Effector memory CD8-positive, alpha-beta T cell (primary cell): ENCODE measurements around the gene KDM5C.

Experiments used
- ATAC-seq: fragments of 150-1000 bp; cut with Tn5 transposase; replicated peaks from 2 replicates; pipeline ENCODE4 v1.10.0; 2021; ENCODE audit warnings: mild to moderate bottlenecking, moderate library complexity
- DNase-seq, 3 experiments: peaks; one replicate each; pipeline ENCODE4 v3.0.0; 2021
- H3K27ac Mint-ChIP-seq, 2 donors: one replicate each; pipeline ENCODE4 v1.8.0; 2022; ENCODE audit warnings: mild to moderate bottlenecking in 2 of 2, mixed read lengths in 2 of 2, moderate library complexity in 2 of 2
- H3K27me3 Mint-ChIP-seq, 2 donors: one replicate each; pipeline ENCODE4 v1.8.0; 2022; ENCODE audit warnings: mixed read lengths in 2 of 2
- H3K36me3 Mint-ChIP-seq: one replicate; pipeline ENCODE4 v1.8.0; 2022; ENCODE audit warnings: mild to moderate bottlenecking, moderate library complexity, mixed read lengths; ENCODE audit not compliant: insufficient read depth
- H3K4me1 Mint-ChIP-seq, 2 donors: one replicate each; pipeline ENCODE4 v1.8.0; 2022; ENCODE audit warnings: low read depth in 2 of 2, mixed read lengths in 2 of 2
- H3K4me3 Mint-ChIP-seq, 2 donors: one replicate each; pipeline ENCODE4 v1.8.0; 2022; ENCODE audit warnings: mild to moderate bottlenecking in 2 of 2, mixed read lengths in 2 of 2, moderate library complexity in 2 of 2
- H3K9me3 Mint-ChIP-seq, 2 donors: one replicate each; pipeline ENCODE4 v1.8.0; 2022; ENCODE audit warnings: mixed read lengths in 2 of 2

The KDM5C gene

DNA sequence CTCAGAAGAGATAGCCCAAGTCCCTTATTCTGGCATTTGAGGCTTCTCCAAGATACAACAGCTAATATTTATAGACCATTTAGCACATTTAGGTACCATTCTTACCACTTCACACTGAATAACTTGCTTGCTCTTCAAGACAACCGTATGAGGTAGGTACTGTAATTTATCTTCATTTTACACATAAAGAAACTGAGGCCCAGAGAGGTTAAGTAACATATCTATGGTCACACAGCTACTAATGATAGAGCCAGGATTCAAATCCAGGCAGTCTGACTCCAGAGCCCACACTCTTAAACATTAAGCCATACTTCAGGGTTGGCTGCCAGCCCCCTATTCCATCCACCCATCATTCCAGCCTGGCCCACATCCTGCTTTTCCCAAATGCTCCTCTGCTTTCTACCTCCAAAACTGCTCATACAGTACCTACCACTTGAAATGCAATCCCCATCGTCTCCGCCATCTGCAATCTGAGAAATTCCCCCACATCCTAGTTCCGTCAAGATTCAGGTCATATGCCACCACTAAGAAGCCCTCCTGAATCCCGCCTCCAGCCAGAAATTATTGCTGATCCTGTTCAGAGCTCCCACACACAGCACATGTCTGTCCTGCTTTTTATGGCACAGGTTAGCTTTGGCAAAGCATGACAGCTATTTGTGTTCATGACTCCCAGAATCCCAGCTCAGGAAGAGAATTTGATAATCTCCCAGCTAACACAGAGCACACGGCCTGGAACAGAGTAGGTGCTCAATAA is 32.8 kb upstream of the KDM5C start:
- peaks cover 12 to 13% of the 10 kb centered on the region in 2 donors for H3K4me1 Mint-ChIP-seq
- H3K36me3 Mint-ChIP-seq = peaks cover 4% of the 10 kb centered on the region
- ATAC-seq (no peak), DNase-seq (no peak)
- no peak overlapping the region for H3K4me3 Mint-ChIP-seq
- no peak overlapping the region for H3K27ac Mint-ChIP-seq
- no peaks in the 10 kb centered on the region for H3K9me3 Mint-ChIP-seq
- H3K27me3 Mint-ChIP-seq = no peaks in the 10 kb centered on the region

DNA sequence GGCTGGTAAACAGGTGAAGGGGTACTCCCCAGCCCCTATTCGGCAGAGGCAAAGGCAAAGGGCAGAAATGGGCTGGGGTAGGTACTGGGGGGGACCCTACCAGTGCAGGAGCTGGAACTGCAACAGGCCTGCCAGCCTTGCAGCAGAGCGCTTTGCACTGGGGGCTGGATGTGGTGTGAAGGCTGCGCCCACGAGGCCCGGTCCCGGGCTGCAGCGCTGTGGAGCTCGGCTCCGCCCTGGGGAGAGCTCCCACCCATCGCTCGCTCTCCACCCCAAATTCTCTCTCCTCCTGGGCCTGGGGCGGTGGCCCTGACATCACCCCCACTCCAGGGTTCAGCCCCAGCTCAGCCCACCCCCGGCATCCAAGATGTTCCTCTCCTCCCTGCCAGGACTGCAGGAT is 32.2 kb upstream of the KDM5C start:
- H3K4me1 Mint-ChIP-seq = peaks cover 9% of the 10 kb centered on the region in 2 donors
- H3K9me3 Mint-ChIP-seq = no peaks in the 10 kb centered on the region
- H3K4me3 Mint-ChIP-seq = no peak overlapping the region
- peaks cover 3% of the 10 kb centered on the region for H3K36me3 Mint-ChIP-seq
- no peaks in the 10 kb centered on the region for H3K27me3 Mint-ChIP-seq
- ATAC-seq = no peak
- no peak overlapping the region for H3K27ac Mint-ChIP-seq
- DNase-seq = no peak

DNA sequence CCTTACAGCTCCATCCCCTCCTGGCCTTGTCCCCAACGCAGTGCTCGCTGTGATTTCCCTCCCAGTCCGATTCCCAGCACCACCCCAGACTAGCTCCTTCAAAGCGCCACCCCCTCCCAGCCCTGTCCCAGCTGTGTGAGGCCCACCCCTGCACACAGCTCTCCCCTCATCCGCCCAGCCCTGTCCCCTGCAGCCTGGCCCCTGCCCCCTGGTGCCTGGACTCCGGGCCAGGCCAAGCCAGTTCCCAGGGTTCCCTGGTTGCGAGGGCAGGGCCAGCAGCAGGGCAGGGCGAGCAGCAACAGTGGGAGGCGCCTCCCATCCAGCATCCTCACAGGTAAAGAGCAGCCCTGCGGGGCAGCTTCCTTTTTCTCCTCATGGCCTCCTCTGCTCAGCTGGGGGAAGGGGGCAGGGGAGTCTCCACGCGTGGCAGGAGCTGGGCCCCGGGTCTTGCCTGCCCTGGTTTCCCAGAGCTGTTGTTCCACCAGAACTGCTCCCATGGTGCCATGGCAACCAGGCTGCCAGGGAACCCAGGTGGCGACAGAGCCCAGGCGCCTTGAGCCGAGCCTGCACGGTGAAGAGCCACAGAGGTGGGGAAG is 31.5 kb upstream of the KDM5C start:
- Mint-ChIP-seq H3K4me1 (peaks cover 2 to 3% of the 10 kb centered on the region in 2 donors), H3K9me3 (no peaks in the 10 kb centered on the region), H3K27me3 (no peaks in the 10 kb centered on the region), H3K36me3 (peaks cover 3% of the 10 kb centered on the region), H3K4me3 (no peak overlapping the region), H3K27ac (no peak overlapping the region)
- ATAC-seq = no peak
- DNase-seq = no peak

DNA sequence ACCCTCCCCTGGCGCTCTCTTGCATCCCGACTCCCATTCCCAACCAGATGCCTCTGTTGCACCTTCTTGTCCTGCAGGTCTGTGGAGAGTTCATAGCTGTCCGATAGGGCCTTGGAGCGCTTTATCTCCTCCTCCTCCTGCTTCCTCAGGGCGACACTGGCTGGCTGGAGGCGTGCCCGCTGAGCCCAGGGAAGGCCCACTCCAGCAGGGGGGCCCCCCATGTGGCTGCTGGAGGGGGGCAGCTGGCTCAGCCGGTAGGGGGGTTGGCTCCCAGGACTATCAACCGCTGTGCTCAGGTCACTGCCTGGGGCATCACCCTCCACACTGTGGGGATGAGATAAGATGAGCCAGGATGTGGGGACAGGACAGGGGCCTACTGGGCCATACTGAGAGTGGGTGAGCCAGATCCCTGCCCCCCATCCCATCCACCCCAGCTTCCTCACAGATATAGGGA is 30.8 kb upstream of the KDM5C start:
- H3K9me3 Mint-ChIP-seq = no peaks in the 10 kb centered on the region
- H3K27ac Mint-ChIP-seq = no peak overlapping the region
- DNase-seq (no peak), ATAC-seq (no peak)
- no peak overlapping the region for H3K4me3 Mint-ChIP-seq
- H3K27me3 Mint-ChIP-seq = no peaks in the 10 kb centered on the region
- H3K4me1 Mint-ChIP-seq = no peaks in the 10 kb centered on the region
- H3K36me3 Mint-ChIP-seq = peaks cover 3% of the 10 kb centered on the region

DNA sequence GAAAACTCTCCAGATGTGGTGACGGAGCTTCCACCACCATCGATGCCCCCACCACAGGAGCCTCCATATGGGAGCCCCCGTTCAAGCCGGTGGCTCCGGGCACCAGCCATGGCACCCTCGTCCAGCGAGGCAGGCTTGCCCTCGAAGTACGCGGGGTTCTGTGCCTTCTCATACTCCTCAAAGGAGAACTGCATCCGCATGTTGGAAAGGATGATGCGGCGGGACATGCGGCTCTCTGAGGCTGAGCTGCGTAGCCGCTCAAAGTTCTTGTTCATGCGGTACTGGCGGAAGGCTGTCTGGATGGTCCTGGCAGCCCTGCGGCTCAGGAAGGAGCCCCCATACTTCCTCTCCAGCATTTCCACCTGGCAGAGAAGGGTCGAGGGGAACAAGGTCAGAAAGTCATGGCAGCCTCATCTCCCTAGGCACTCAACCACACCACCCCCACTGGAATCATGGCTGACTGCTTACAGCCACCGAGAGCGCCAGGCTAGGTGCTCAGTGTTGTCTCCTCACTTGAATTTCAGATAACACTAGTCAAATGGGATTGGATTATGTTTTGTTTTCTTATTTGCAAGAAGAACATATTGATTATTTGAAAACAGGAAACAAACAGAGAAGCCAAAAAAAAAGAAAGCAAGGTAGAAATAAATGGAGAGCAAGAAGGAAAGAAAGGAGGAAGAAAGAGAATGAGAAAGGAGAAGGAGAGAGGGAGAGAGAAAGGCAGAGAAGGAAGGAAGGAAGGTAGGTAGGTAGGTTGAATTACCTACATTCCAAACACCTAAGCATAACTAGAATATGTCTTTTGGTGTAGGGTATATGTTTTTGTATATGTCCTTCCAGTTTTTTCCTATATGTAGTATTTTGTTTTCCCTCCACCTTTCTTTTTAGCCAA is 29.8 kb upstream of the KDM5C start:
- H3K27me3 Mint-ChIP-seq = no peaks in the 10 kb centered on the region

DNA sequence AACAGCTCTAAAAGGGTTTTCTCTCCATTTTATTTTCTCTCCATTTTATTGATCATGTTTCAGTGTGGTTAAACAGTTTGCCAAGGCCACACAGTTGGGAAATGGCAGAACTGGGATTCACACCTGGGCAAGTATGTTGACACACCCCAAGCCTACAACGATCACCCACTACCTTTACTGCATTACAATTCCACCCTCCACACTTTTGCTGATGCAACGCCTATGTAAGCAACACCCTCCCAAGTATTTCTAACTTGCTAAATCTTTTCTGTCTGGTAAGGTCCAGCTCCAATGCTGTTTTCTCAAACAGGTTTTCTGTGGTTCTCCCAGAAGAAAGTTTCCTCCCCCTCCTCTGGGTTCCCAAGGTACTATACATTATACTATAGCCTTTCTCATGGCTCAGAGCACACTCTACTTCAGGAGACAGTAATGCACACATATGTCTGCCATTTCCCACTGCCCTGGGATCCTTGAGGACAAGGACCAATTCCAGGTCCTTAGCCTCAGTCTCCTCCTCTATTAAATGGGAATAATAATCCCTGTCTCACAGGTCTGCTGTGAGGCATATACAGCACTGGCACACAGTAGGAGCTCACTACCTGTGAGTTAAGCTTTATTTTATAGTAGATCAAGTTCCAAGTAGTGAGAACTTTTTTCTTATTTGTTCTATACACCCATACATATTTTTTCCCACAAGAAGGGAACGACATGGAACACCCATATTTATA is 28.4 kb upstream of the KDM5C start:
- no peaks in the 10 kb centered on the region for H3K27me3 Mint-ChIP-seq
- H3K36me3 Mint-ChIP-seq = peaks cover 3% of the 10 kb centered on the region
- no peaks in the 10 kb centered on the region for H3K9me3 Mint-ChIP-seq
- H3K4me1 Mint-ChIP-seq = no peaks in the 10 kb centered on the region
- no peak overlapping the region for H3K4me3 Mint-ChIP-seq
- no peak for ATAC-seq
- no peak for DNase-seq
- H3K27ac Mint-ChIP-seq = no peak overlapping the region

More for the DNA sequence above, 29.8 kb upstream of the KDM5C start:
- Mint-ChIP-seq H3K36me3 (peaks cover 3% of the 10 kb centered on the region), H3K9me3 (no peaks in the 10 kb centered on the region), H3K4me3 (no peak overlapping the region), H3K4me1 (no peaks in the 10 kb centered on the region), H3K27ac (no peak overlapping the region)
- no peak for DNase-seq
- ATAC-seq = no peak

DNA sequence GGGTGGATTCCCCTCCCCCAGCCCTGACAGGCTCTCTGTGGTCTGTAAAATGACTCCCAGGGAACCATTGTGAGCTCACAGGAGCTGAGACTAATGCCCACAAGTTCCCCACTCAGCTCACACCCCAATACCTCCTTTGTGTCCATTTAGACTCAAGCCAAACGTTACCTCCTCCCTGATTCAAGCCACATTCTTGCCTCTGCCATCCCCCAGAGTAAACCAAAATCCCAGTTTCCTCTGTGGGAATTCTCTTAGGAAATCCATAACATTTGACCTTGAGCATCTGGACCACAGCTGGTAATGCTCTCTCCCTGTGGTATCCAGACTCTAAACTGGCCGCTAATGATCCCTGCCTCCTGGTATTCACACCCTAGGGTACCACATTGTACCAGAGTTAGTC is 26.3 kb upstream of the KDM5C start:
- DNase-seq (no peak), ATAC-seq (no peak)
- no peak overlapping the region for H3K4me3 Mint-ChIP-seq
- no peaks in the 10 kb centered on the region for H3K27me3 Mint-ChIP-seq
- no peaks in the 10 kb centered on the region for H3K36me3 Mint-ChIP-seq
- H3K9me3 Mint-ChIP-seq = no peaks in the 10 kb centered on the region
- no peaks in the 10 kb centered on the region for H3K4me1 Mint-ChIP-seq
- H3K27ac Mint-ChIP-seq = no peak overlapping the region

DNA sequence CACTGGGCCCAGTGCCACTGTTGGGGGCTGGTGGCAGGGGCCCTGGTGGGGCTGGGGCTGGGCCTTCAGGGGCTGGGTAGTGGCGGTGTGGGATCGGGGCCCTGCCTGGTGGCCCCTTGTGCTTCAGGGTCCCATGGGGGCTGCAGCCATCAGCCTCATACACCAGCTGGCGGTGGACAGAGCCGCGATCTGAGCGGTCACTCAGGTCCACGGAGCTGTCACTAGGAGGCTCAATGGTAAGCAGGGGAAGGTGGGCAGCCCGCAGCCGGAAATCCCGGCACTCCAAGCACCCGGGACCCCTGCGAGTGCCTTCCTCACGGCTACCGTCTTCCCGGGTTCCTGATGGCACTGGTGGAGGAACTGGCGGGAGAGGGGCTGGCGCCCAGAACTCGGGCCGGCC is 25.5 kb upstream of the KDM5C start:
- no peak for DNase-seq
- Mint-ChIP-seq H3K36me3 (no peaks in the 10 kb centered on the region), H3K4me1 (no peaks in the 10 kb centered on the region), H3K27ac (no peak overlapping the region), H3K4me3 (no peak overlapping the region), H3K9me3 (no peaks in the 10 kb centered on the region), H3K27me3 (no peaks in the 10 kb centered on the region)
- no peak for ATAC-seq

DNA sequence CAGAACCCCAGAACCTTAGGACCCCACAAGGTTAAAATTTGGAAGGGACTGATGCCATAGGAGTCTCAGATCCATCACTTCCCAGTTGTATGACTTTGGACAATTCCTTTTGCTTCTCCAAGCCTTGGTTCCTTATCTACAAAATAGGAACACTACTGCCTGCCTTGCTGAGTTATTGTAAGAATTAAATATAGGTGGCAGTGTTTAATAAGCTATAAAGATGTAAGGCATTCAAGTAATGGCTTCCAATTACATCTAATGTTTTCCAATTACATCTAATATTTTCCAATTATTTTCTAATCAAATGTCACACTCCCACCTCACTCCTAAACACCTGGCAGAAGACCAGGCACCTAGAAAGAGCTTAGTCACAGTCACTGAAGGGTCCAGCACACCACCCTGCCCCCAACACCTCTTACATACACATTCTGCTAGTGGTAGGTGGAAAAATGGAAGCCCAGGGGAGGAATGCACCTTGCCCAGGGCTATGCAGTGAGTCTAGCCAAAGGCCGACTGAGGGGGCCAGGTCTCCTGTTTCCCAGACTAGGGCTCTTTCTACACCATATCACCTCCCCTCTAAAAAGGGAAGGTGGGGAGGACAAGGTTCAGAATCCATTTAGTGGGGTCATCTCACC is 24.5 kb upstream of the KDM5C start:
- Mint-ChIP-seq H3K4me3 (no peak overlapping the region), H3K27me3 (no peaks in the 10 kb centered on the region), H3K27ac (no peak overlapping the region), H3K9me3 (no peaks in the 10 kb centered on the region), H3K4me1 (no peaks in the 10 kb centered on the region), H3K36me3 (no peaks in the 10 kb centered on the region)
- ATAC-seq (no peak), DNase-seq (no peak)

DNA sequence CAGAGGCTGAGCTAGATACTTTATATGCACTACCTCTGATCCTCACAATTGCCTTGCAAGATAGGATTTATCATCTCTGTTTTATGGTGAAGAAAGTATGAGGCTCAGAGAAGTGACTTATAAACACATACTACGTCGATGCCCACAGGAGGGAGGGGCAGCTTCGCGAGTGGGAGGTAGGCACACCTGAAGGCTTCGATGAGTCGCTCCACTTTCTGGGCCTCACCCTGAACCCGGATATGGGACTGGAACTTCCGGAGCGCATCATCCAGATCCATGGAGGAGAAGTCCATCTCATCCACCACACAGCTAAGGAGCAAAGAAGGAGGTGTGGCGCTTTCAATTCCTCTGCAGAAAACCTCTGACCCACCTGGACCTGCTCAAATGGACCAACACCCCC is 22.9 kb upstream of the KDM5C start:
- Mint-ChIP-seq H3K36me3 (no peaks in the 10 kb centered on the region), H3K4me3 (no peak overlapping the region), H3K27me3 (no peaks in the 10 kb centered on the region), H3K4me1 (no peaks in the 10 kb centered on the region), H3K27ac (no peak overlapping the region), H3K9me3 (no peaks in the 10 kb centered on the region)
- ATAC-seq (no peak), DNase-seq (no peak)

DNA sequence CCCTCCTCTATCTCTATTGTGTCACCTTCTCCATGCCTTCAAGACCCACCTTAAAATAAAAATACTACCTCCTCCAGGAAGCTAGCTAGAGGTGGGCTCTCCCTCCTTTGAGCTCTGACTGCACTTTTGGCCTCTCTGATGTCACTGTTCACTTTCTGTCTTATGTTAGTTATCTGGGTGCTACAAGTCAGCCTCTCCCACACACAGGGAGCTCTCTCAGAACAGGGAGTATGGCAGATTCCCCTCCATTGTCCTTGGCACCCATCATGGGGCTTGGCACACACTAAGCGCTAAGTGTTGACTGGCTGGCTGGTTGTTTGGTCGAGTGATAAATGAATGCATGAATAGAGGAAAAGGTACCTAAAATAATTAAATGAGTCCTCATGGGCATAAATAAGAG is 21.2 kb upstream of the KDM5C start:
- Mint-ChIP-seq H3K9me3 (no peaks in the 10 kb centered on the region), H3K27me3 (no peaks in the 10 kb centered on the region), H3K4me1 (no peaks in the 10 kb centered on the region), H3K4me3 (no peak overlapping the region), H3K36me3 (no peaks in the 10 kb centered on the region), H3K27ac (no peak overlapping the region)
- no peak for ATAC-seq
- DNase-seq = no peak

DNA sequence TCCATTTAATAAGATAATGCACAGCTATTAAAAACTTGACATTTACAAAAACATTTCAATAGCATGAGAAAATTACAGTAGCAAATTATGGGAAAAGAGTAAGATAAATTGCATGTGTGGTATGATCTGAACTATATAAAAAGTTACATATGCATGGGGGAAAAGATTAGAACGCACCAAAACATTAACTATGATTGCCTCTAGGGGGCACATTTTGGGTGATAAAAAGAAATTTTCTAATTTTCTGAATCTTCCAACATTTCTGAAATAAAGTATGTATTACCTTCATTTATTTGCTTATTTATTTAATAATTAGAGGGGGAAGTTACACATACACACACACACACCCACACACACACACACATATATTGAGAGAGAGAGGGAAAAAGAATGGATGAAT is 19.6 kb upstream of the KDM5C start:
- H3K27ac Mint-ChIP-seq = no peak overlapping the region
- no peaks in the 10 kb centered on the region for H3K27me3 Mint-ChIP-seq
- no peaks in the 10 kb centered on the region for H3K36me3 Mint-ChIP-seq
- ATAC-seq (no peak), DNase-seq (no peak)
- no peak overlapping the region for H3K4me3 Mint-ChIP-seq
- no peaks in the 10 kb centered on the region for H3K4me1 Mint-ChIP-seq
- no peaks in the 10 kb centered on the region for H3K9me3 Mint-ChIP-seq

DNA sequence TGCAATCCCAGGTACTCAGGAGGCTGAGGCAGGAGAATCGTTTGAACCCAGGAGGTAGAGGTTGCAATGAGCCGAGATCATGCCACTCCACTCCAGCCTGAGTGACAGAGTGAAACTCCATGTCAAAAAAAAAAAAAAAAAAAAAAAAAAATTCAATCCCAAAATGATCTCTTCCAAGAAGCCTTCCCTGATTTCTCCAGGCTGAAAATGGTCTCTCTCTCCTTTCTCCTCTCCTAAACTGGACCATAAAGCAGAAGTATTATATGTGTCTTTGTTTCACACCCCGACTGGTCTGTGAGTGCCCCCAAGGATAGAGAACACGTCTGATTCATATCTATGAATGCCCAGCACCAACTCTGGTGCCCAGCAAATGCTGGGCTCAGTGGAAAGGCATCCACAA is 17.3 kb upstream of the KDM5C start:
- no peaks in the 10 kb centered on the region for H3K27me3 Mint-ChIP-seq
- no peak for ATAC-seq
- no peaks in the 10 kb centered on the region for H3K36me3 Mint-ChIP-seq
- DNase-seq = no peak
- H3K4me3 Mint-ChIP-seq = no peak overlapping the region
- H3K9me3 Mint-ChIP-seq = no peaks in the 10 kb centered on the region
- H3K27ac Mint-ChIP-seq = no peak overlapping the region
- H3K4me1 Mint-ChIP-seq = no peaks in the 10 kb centered on the region
